ENCODE data around the gene TGFB3. TPM values are rescaled to one million over a fixed set of nuclear protein-coding genes. Genes with fewer than 3 reads are reported as not detected.

The TGFB3 gene
- polyA plus RNA-seq, 1 donor (not counting 4 experiments of a cell fraction or from before 2014, with no cell fraction given), result 1.1 TPM

GRCh38 chr14:75967866-75968265 lies 13.9 kb downstream of the TGFB3 start:
- no peak overlapping the region for H3K9ac ChIP-seq (ENCODE audit: control insufficient read depth, extremely low read depth, insufficient read depth, low read length)
- no peak overlapping the region for H2AFZ ChIP-seq (ENCODE audit: control insufficient read depth, low read length)
- TF ChIP-seq CTCF (optimal IDR thresholded peaks at IDR 0.05 in 1 of 3, IDR thresholded peaks at IDR 0.05 in 1 of 3, conservative IDR thresholded peaks at IDR 0.05 in 1 of 3; ENCODE audit: extremely low read depth in 1 of 3, insufficient read depth in 2 of 3, low read length in 3 of 3) (no peak), EZH2 (IDR thresholded peaks at IDR 0.05; ENCODE audit: low read length) (no peak)
- H3K27me3 ChIP-seq (ENCODE audit: control insufficient read depth, extremely low read depth, insufficient read depth, low read length), result no peaks in the 10 kb centered on the region
- no peaks in the 10 kb centered on the region for H4K20me1 ChIP-seq (ENCODE audit: control insufficient read depth, extremely low read depth, insufficient read depth, low read length)
- H3K79me2 ChIP-seq (ENCODE audit: control insufficient read depth, insufficient read depth, low read length), result no peaks in the 10 kb centered on the region
- FAIRE-seq, result no peak
- dilution Hi-C loops (cut with MboI; ENCODE audit: extremely low pct_ligation_motif_present, low sequenced_read_pairs), result no loop called here
- no peaks in the 10 kb centered on the region for H3K9me3 ChIP-seq (ENCODE audit: control insufficient read depth, low read depth, low read length)
- H3K4me3 ChIP-seq (ENCODE audit: control insufficient read depth in 2 of 3, extremely low read depth in 1 of 3, insufficient read depth in 2 of 3, low read depth in 1 of 3, low read length in 3 of 3), result no peak overlapping the region
- no peaks in the 10 kb centered on the region for H3K4me1 ChIP-seq (ENCODE audit: control insufficient read depth, extremely low read depth, insufficient read depth, low read length)
- H3K4me2 ChIP-seq (ENCODE audit: control insufficient read depth, extremely low read depth, insufficient read depth, low read depth, low read length), result no peak overlapping the region
- peaks cover 2% of the 10 kb centered on the region for H3K9me1 ChIP-seq (ENCODE audit: control insufficient read depth, extremely low read depth, insufficient read depth, low read length)
- DNase-seq (ENCODE audit: low read depth, low spot score), result no peak
- no peaks in the 10 kb centered on the region for H3K36me3 ChIP-seq (ENCODE audit: control insufficient read depth in 2 of 2, extremely low read depth in 1 of 2, insufficient read depth in 2 of 2, low read length in 2 of 2)
- no peak overlapping the region for H3K27ac ChIP-seq (ENCODE audit: control insufficient read depth, insufficient read depth, low read length)

GRCh38 chr14:75961662-75962061 lies 20.1 kb downstream of the TGFB3 start:
- H3K4me1 ChIP-seq (ENCODE audit: control insufficient read depth, extremely low read depth, insufficient read depth, low read length), result no peaks in the 10 kb centered on the region
- TF ChIP-seq EZH2 (IDR thresholded peaks at IDR 0.05; ENCODE audit: low read length), result no peak
- TF ChIP-seq CTCF (optimal IDR thresholded peaks at IDR 0.05 in 1 of 3, IDR thresholded peaks at IDR 0.05 in 1 of 3, conservative IDR thresholded peaks at IDR 0.05 in 1 of 3; ENCODE audit: extremely low read depth in 1 of 3, insufficient read depth in 2 of 3, low read length in 3 of 3), result no peak
- no peaks in the 10 kb centered on the region for H3K79me2 ChIP-seq (ENCODE audit: control insufficient read depth, insufficient read depth, low read length)
- H3K27ac ChIP-seq (ENCODE audit: control insufficient read depth, insufficient read depth, low read length), result no peak overlapping the region
- DNase-seq (ENCODE audit: low read depth, low spot score) (no peak), FAIRE-seq (no peak)
- no peak overlapping the region for H2AFZ ChIP-seq (ENCODE audit: control insufficient read depth, low read length)
- no peaks in the 10 kb centered on the region for H3K36me3 ChIP-seq (ENCODE audit: control insufficient read depth in 2 of 2, extremely low read depth in 1 of 2, insufficient read depth in 2 of 2, low read length in 2 of 2)
- H3K9me3 ChIP-seq (ENCODE audit: control insufficient read depth, low read depth, low read length), result no peaks in the 10 kb centered on the region
- H3K4me3 ChIP-seq (ENCODE audit: control insufficient read depth in 2 of 3, extremely low read depth in 1 of 3, insufficient read depth in 2 of 3, low read depth in 1 of 3, low read length in 3 of 3), result no peak overlapping the region
- no peaks in the 10 kb centered on the region for H3K9me1 ChIP-seq (ENCODE audit: control insufficient read depth, extremely low read depth, insufficient read depth, low read length)
- H3K4me2 ChIP-seq (ENCODE audit: control insufficient read depth, extremely low read depth, insufficient read depth, low read depth, low read length), result no peak overlapping the region
- dilution Hi-C loops (cut with MboI; ENCODE audit: extremely low pct_ligation_motif_present, low sequenced_read_pairs), result no loop called here
- no peak overlapping the region for H3K9ac ChIP-seq (ENCODE audit: control insufficient read depth, extremely low read depth, insufficient read depth, low read length)
- no peaks in the 10 kb centered on the region for H3K27me3 ChIP-seq (ENCODE audit: control insufficient read depth, extremely low read depth, insufficient read depth, low read length)
- H4K20me1 ChIP-seq (ENCODE audit: control insufficient read depth, extremely low read depth, insufficient read depth, low read length), result no peaks in the 10 kb centered on the region
